PC-9 (cell line): Measurements from ENCODE around the gene KCNJ12. TPM values are rescaled to one million over a fixed set of nuclear protein-coding genes. Genes with fewer than 3 reads are reported as not detected.

Experiments used
- BruUV-seq: library from RNA; stranded (reverse); fragments of 400-500 nt; replicated peaks from 2 replicates; lab custom pipeline; 2021; lab: Mats Ljungman, UMichigan
- CTCF ChIA-PET: fragments of 300-600 bp; sonication (Branson Sonifier 250); formaldehyde crosslinking; loops from one replicate; lab custom pipeline; 2022; ENCODE audit warnings: antibody characterized with exemption; lab: Charles Lee
- POLR2A ChIA-PET: fragments of 300-600 bp; sonication (Branson Sonifier 250); formaldehyde crosslinking; loops from one replicate; lab custom pipeline; 2022; ENCODE audit warnings: antibody characterized with exemption; ENCODE audit not compliant: unreplicated experiment; lab: Charles Lee
- DNase-seq, 2 experiments: peaks; one replicate each; pipeline versions ENCODE4 v3.0.0 to v3.0.0-alpha.2; 2015 to 2022; ENCODE audit warnings: mixed read lengths in 1 of 2
- H2AFZ ChIP-seq: fragments of 200-600 bp; sonication (generic); 2 replicates; pipeline ENCODE4 v1.8.1; 2017; ENCODE audit warnings: antibody characterized with exemption
- H3F3A ChIP-seq: fragments of 200-600 bp; sonication (generic); 2 replicates; pipeline ENCODE4 v1.8.1; 2017; ENCODE audit warnings: antibody characterized with exemption, mild to moderate bottlenecking, low read depth; ENCODE audit not compliant: insufficient read depth
- H3K27ac ChIP-seq: fragments of 200-600 bp; sonication (generic); 2 replicates; pipeline ENCODE4 v1.6.1; 2016; ENCODE audit warnings: mixed run types
- H3K27me3 ChIP-seq: fragments of 200-600 bp; sonication (generic); 2 replicates; pipeline ENCODE4 v1.6.1; 2016; ENCODE audit warnings: low read depth, mixed run types; ENCODE audit not compliant: insufficient read depth
- H3K36me3 ChIP-seq: fragments of 200-600 bp; sonication (generic); 2 replicates; pipeline ENCODE4 v1.6.1; 2016; ENCODE audit warnings: low read depth, mixed run types
- H3K4me1 ChIP-seq: fragments of 200-600 bp; sonication (generic); replicated peaks from 2 replicates; pipeline ENCODE4 v1.6.1; 2016; ENCODE audit warnings: mixed run types; ENCODE audit not compliant: insufficient read depth
- H3K4me2 ChIP-seq: fragments of 200-600 bp; sonication (generic); 2 replicates; pipeline ENCODE4 v1.6.1; 2017; ENCODE audit warnings: mixed run types
- H3K4me3 ChIP-seq: fragments of 200-600 bp; sonication (generic); 2 replicates; pipeline ENCODE4 v1.6.1; 2016; ENCODE audit warnings: mixed run types
- H3K79me2 ChIP-seq: fragments of 200-600 bp; sonication (generic); 2 replicates; pipeline ENCODE4 v1.6.1; 2017; ENCODE audit warnings: low read depth, mixed run types
- H3K9me2 ChIP-seq: fragments of 200-600 bp; sonication (generic); 2 replicates; pipeline ENCODE4 v1.8.1; 2017; ENCODE audit warnings: mild to moderate bottlenecking; ENCODE audit not compliant: insufficient read depth
- H3K9me3 ChIP-seq: fragments of 200-600 bp; sonication (generic); 2 replicates; pipeline ENCODE4 v1.8.1; 2016; ENCODE audit warnings: low read depth; ENCODE audit not compliant: insufficient read depth
- H4K20me1 ChIP-seq: fragments of 200-600 bp; sonication (generic); 2 replicates; pipeline ENCODE4 v1.8.1; 2017; ENCODE audit not compliant: insufficient read depth
- CTCF ChIP-seq: fragments of 200-600 bp; sonication (generic); conservative IDR thresholded peaks from 2 replicates; pipeline ENCODE4 v1.6.1; 2017; ENCODE audit warnings: mixed run types, antibody characterized with exemption, mild to moderate bottlenecking, moderate library complexity
- EZH2 ChIP-seq: fragments of 200-600 bp; sonication (generic); IDR thresholded peaks from 2 replicates; pipeline ENCODE4 v1.8.0; 2017; ENCODE audit warnings: antibody characterized with exemption, low read depth
- intact Hi-C: fragments of 100-400 bp; cut with micrococcal nuclease; formaldehyde crosslinking; loops from one replicate; pipeline ENCODE4 v1.10.0; 2022; ENCODE audit not compliant: unreplicated experiment
- total RNA-seq: library from RNA; stranded (reverse); gene quantifications from 2 replicates; pipeline ENCODE4 v1.2.3, GENCODE V29; 2021

KCNJ12 gene
- total RNA-seq, 1 experiment from 2014 or later = 1.1 TPM

GRCh38 chr17:21377705-21378396 lies 1.7 kb downstream of the KCNJ12 start:
- Histone ChIP-seq H3K9me2 (no peaks in the 10 kb centered on the region), H4K20me1 (no peaks in the 10 kb centered on the region), H3K9me3 (no peaks in the 10 kb centered on the region), H3K4me3 (no peak overlapping the region), H3K27ac (no peak overlapping the region), H3F3A (no peaks in the 10 kb centered on the region), H3K27me3 (no peaks in the 10 kb centered on the region), H2AFZ (no peak overlapping the region), H3K4me1 (peaks cover 4% of the 10 kb centered on the region; the same call in 1 of the 2 replicates), H3K4me2 (no peak overlapping the region), H3K36me3 (no peaks in the 10 kb centered on the region), H3K79me2 (no peaks in the 10 kb centered on the region)
- ChIA-PET CTCF (no interaction called here), POLR2A (no interaction called here)
- intact Hi-C loops = no loop called here
- no peak for TF ChIP-seq EZH2
- TF ChIP-seq CTCF = no peak
- no peak for DNase-seq
- BruUV-seq = no TSS peak

GRCh38 chr17:21378553-21378952 lies 2.4 kb downstream of the KCNJ12 start:
- intact Hi-C loops = no loop called here
- BruUV-seq = no TSS peak
- Histone ChIP-seq H3K9me2 (no peaks in the 10 kb centered on the region), H2AFZ (no peak overlapping the region), H3K9me3 (no peaks in the 10 kb centered on the region), H3K36me3 (no peaks in the 10 kb centered on the region), H4K20me1 (no peaks in the 10 kb centered on the region), H3K79me2 (no peaks in the 10 kb centered on the region), H3K27ac (no peak overlapping the region), H3K4me2 (no peak overlapping the region), H3F3A (no peaks in the 10 kb centered on the region), H3K4me1 (peaks cover 4% of the 10 kb centered on the region; the same call in 1 of the 2 replicates), H3K27me3 (no peaks in the 10 kb centered on the region), H3K4me3 (no peak overlapping the region)
- DNase-seq = no peak
- TF ChIP-seq CTCF = no peak
- TF ChIP-seq EZH2 = no peak
- CTCF ChIA-PET = no interaction called here
- POLR2A ChIA-PET = no interaction called here

- H3K27ac ChIP-seq = no peak overlapping the region
- no peaks in the 10 kb centered on the region for H3F3A ChIP-seq
- H3K4me3 ChIP-seq = no peak overlapping the region
- no peak overlapping the region for H2AFZ ChIP-seq
- H3K27me3 ChIP-seq = no peaks in the 10 kb centered on the region
- H3K9me2 ChIP-seq = no peaks in the 10 kb centered on the region
- no peaks in the 10 kb centered on the region for H3K36me3 ChIP-seq
- no peak for DNase-seq
- no peaks in the 10 kb centered on the region for H3K79me2 ChIP-seq
- TF ChIP-seq CTCF (no peak), EZH2 (no peak)
- intact Hi-C loops = no loop called here
- CTCF ChIA-PET = no interaction called here
- no peaks in the 10 kb centered on the region for H3K9me3 ChIP-seq
- BruUV-seq = no TSS peak
- POLR2A ChIA-PET = no interaction called here
- H4K20me1 ChIP-seq = no peaks in the 10 kb centered on the region
- H3K4me2 ChIP-seq = no peak overlapping the region
- H3K4me1 ChIP-seq = peaks cover 4% of the 10 kb centered on the region; the same call in 1 of the 2 replicates
Measured at GRCh38 chr17:21379080-21379711, 3.0 kb downstream of the KCNJ12 start.
